Activated CD8-positive, alpha-beta T cell treated with anti-CD3 and anti-CD28 coated beads for 36 hours (primary cell): ENCODE data around the gene TRNT1. TPM values are rescaled to one million over a fixed set of nuclear protein-coding genes. Genes with fewer than 3 reads are reported as not detected.

Source experiments
- ATAC-seq: fragments of 200-7000 bp; cut with Tn5 transposase; one replicate; pipeline ENCODE4 v1.10.0; 2021; ENCODE audit warnings: mild to moderate bottlenecking, moderate library complexity
- CTCF ChIA-PET: fragments of 350-600 bp; sonication (Branson Sonifier 250); formaldehyde crosslinking; loops from one replicate; lab custom pipeline; 2021; ENCODE audit warnings: antibody characterized with exemption; lab: Charles Lee
- POLR2A ChIA-PET: fragments of 350-600 bp; sonication (Branson Sonifier 250); formaldehyde crosslinking; loops from one replicate; lab custom pipeline; 2021; ENCODE audit warnings: antibody characterized with exemption; lab: Charles Lee
- DNase-seq: peaks from one replicate; pipeline ENCODE4 v3.0.0-alpha.2; 2020
- H3K27ac Mint-ChIP-seq: one replicate; pipeline ENCODE4 v1.8.0; 2021; ENCODE audit warnings: mild to moderate bottlenecking, mixed read lengths
- H3K27me3 Mint-ChIP-seq: one replicate; pipeline ENCODE4 v1.8.0; 2021; ENCODE audit warnings: mixed read lengths
- H3K36me3 Mint-ChIP-seq: one replicate; pipeline ENCODE4 v1.8.0; 2021; ENCODE audit warnings: low read depth, mixed read lengths
- H3K4me1 Mint-ChIP-seq: one replicate; pipeline ENCODE4 v1.8.0; 2021; ENCODE audit warnings: low read depth, mixed read lengths
- H3K4me3 Mint-ChIP-seq: one replicate; pipeline ENCODE4 v1.8.0; 2021; ENCODE audit warnings: mild to moderate bottlenecking, moderate library complexity, mixed read lengths
- H3K9me3 Mint-ChIP-seq: one replicate; pipeline ENCODE4 v1.8.0; 2021; ENCODE audit warnings: mixed read lengths
- intact Hi-C: fragments of 100-400 bp; cut with micrococcal nuclease; formaldehyde crosslinking; loops from one replicate; pipeline ENCODE4 v1.10.0; 2022
- total RNA-seq, 2 experiments: library from RNA; stranded (reverse); gene quantifications; one replicate each; pipeline ENCODE4 v1.2.3, GENCODE V29; 2021
- TF ChIP-seq, protein P1 (sequence below): fragments of 200-600 bp; IDR thresholded peaks from one replicate; pipeline ENCODE4 v1.8.0; 2022; ENCODE audit warnings: antibody characterized with exemption, mild to moderate bottlenecking

The TRNT1 gene
- total RNA-seq, 2 experiments from 2014 or later, result 44.9 to 45.8 TPM

GRCh38 chr3:3196148-3196861 lies 69.6 kb downstream of the TRNT1 start:
- CTCF ChIA-PET, result interaction anchor here (0.8 to 2.2 kb wide), 6 partner anchors 8 to 1094 kb away, joined by 3 to 9 read pairs (median 4); no protein-coding TSS in a partner anchor
- DNase-seq, result peak; percentile 49
- no peaks in the 10 kb centered on the region for H3K36me3 Mint-ChIP-seq
- no peak for ATAC-seq
- POLR2A ChIA-PET, result interaction anchor here (0.6 kb wide), 1 partner anchor 1096 kb away, joined by 3 read pairs; no protein-coding TSS in a partner anchor
- no peak overlapping the region for H3K27ac Mint-ChIP-seq
- no peak overlapping the region for H3K4me3 Mint-ChIP-seq
- TF ChIP-seq, protein P1, sequence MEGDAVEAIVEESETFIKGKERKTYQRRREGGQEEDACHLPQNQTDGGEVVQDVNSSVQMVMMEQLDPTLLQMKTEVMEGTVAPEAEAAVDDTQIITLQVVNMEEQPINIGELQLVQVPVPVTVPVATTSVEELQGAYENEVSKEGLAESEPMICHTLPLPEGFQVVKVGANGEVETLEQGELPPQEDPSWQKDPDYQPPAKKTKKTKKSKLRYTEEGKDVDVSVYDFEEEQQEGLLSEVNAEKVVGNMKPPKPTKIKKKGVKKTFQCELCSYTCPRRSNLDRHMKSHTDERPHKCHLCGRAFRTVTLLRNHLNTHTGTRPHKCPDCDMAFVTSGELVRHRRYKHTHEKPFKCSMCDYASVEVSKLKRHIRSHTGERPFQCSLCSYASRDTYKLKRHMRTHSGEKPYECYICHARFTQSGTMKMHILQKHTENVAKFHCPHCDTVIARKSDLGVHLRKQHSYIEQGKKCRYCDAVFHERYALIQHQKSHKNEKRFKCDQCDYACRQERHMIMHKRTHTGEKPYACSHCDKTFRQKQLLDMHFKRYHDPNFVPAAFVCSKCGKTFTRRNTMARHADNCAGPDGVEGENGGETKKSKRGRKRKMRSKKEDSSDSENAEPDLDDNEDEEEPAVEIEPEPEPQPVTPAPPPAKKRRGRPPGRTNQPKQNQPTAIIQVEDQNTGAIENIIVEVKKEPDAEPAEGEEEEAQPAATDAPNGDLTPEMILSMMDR, result peak; percentile 45
- no peaks in the 10 kb centered on the region for H3K9me3 Mint-ChIP-seq
- intact Hi-C loops, result loop anchor here (5.0 kb wide), 1 partner anchor 1096 kb away; no protein-coding TSS in a partner anchor
- H3K4me1 Mint-ChIP-seq, result peaks cover 21% of the 10 kb centered on the region
- H3K27me3 Mint-ChIP-seq, result no peaks in the 10 kb centered on the region

Other genes starting within 250 kb of the TRNT1 start
- not detected for gene IL5RA, start 16.6 kb upstream of the TRNT1 start, total RNA-seq
- 10 to 100 TPM; 33.7 to 35.0 TPM for gene CRBN, start 52.8 kb downstream of the TRNT1 start, total RNA-seq